NCI-H748 (cell line): Measurements from ENCODE around the gene DMKN.

ENCODE experiments used
- DNase-seq: peaks from one replicate; lab custom pipeline; 2025; ENCODE audit not compliant: unreplicated experiment; lab: John Stamatoyannopoulos, UW

DMKN gene

DNA sequence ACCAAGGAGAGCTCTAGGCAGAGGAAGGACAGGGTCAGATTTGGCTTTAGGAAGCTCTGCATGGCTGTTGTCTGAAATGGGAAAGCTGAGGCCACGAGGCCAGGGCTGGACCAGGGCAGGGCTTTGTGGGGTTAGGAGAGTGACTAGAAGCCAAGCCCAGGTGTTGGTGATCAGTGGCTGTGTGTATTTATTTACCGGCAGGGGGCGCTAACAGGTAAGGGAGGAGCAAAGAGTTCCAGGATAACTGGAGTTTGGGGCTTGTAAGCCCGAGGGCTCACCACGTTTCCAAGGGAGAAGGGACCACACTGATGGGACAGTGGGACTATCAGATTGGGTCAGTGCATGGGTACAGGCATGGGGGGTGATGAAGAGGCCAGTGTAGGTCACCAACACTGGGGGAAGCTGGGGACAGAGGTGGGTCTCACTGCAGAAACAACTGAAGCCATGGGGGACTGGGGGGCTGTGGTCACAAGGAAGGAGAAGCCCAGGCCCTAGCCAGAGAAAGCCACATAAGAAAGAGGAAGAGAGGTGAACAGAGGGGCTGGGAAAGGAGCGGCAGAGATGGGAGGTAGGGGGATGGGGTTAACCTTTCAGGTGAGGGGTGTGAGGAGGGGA lies 35.8 kb upstream of the DMKN start:
- DNase-seq = peak; percentile 80

DNA sequence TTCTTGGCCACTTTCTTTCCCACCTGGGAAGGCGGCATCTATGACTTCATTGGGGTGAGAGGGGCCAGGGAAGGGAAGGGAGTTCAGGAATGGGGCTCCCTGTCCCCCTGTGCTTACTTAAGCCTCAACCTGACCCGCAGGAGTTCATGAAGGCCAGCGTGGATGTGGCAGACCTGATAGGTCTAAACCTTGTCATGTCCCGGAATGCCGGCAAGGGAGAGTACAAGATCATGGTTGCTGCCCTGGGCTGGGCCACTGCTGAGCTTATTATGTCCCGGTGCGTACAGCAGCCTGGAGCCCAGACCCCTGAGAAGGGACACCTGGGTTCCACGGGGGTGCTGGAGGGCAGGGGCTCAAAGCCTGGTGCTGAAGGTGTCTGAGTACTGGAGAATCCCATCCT lies 33.1 kb upstream of the DMKN start:
- DNase-seq = no peak

DNA sequence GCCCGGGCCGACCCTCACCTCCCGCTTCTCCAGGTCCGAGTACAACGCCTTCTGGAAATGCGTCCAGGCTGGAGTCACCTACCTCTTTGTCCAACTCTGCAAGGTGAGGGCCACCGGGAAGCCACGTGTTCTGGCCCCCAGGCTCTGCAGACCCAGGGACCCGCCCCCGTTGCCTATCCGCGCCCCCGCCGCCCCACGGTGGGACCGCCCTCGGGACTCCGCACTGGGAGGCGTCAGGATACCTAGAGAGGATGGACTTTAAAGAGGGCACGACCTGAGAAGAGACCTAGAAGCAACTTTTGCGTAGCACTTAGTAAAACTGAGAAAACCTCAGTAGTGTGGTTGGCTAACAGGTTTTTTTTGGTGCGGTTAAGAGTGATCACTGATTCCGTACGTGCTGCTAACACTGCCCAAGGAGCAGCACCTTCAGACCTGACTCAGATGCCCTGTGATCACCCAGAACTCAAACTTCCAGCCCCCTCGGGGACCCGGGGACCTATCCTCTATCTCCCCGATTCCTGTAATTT lies 32.5 kb upstream of the DMKN start:
- DNase-seq = peak; percentile 54

DNA sequence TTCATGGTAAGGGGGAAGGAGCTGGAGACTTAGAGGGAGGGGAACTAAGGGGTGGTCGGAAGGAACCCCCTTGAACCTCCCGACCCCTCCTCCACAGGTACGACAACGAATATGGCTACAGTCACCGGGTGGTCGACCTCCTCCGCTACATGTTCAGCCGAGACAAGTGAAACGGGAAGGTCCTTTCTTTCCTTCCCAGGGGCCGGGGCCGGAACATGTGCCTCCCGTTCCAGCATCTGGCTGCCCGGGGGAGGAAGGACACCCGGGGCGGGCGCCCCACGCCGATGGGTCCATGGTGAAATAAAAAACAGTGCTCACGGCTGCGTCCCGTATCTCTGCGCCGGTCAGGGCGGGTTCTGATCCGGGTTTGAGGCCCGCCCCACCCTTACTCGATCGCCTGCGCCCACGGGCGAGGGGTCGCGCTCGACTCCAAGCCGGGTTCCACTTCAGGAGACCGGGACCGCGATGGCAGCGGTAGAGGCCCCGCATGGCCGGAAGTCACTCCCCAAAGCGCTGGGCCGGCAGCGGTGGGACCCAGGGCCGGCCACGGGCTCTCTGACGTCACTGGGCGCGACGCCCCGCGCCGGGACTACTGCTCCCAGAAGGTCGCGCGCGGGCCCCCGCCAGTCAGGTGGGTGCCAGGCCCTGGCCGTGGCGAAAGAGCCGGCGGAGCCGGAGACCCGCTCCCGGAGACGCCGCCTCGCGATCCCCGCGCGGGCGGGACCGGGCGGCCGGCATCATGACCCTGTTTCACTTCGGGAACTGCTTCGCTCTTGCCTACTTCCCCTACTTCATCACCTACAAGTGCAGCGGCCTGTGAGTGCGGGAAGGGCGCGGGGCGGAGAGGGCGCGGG lies 31.8 kb upstream of the DMKN start, which contains the start of gene TMEM147:
Gene TMEM147, plus strand, starts transcription at position 626 of the 854 bp plus-strand sequence. Its CDS starts 114 bp downstream, at position 740.
- DNase-seq = peak; percentile 95

DNA sequence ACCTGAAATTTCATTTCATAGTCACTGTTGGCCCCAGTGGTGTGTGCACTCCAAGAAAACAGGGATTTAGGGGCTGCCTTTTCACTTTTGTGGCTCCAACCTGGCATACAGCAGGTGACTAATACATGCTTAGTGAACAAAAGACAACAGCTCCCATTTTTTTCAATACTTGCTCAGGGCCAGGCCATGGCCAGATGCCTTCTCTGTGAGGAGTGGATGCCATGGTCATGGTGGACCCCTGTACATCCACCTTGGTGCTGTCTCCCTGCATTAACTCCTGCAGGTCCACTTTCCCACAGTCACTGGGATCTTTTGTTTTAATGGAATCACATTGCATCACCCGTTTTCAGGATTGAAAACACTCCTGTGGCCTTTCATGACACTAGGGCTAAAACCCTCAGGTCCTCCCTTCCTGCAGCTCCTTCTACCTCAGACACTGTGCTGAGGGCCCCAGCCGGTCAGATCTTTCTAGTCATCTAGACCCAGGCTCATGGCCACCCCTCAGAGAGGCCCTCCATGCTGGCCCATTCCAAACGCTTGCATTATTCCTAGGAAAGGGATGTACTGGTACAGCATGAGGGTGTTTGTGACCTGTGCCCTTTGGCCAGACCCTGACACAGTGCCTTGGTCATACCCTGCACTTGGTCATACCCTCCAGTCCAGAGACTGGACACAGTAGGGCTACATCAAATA lies 30.8 kb upstream of the DMKN start:
- no peak for DNase-seq

DNA sequence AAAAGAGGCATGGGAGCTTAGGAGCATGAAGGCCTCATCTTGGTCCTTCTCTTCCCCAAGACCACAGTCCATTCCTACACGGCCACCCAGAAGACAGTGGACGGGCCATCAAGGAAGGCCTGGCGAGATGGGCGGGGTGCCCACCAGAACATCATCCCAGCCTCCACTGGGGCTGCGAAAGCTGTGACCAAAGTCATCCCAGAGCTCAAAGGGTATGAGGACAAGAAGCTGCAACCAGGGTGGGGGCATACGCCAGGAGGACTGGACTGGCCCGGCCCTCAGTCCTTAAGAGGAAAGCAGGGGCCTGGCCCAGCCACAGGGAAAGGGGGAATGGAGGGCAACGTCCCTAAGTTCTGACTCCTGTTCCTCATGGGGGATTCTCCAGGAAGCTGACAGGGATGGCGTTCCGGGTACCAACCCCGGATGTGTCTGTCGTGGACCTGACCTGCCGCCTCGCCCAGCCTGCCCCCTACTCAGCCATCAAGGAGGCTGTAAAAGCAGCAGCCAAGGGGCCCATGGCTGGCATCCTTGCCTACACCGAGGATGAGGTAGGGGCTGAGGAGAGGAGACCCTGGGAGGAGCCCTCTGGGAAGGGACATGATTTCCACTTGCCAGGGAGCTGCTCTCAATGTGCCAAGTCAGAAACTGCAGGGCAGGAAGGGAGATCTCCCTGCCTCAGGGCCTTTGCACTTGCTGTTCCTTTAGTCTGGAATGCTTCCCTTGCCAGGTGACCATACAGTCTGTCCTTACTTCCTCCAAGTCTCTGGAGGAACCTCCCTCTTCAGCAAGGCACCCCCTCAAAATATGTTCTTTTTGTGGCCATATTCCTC lies 30.0 kb upstream of the DMKN start:
- DNase-seq = no peak

DNA sequence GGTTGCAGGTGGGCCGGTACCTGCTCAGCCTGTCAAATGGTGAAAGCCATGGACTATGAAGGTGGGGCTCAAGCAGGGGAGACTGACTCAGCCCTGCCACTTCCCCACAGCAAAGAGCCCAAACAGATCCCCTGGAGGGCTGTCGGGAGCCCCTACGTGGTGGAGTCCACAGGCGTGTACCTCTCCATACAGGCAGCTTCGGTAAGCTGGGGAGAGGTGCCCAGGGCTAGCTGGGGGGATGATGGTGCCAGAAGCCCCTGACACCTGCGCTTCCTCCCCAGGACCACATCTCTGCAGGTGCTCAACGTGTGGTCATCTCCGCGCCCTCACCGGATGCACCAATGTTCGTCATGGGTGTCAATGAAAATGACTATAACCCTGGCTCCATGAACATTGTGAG lies 28.8 kb upstream of the DMKN start:
- no peak for DNase-seq

DNA sequence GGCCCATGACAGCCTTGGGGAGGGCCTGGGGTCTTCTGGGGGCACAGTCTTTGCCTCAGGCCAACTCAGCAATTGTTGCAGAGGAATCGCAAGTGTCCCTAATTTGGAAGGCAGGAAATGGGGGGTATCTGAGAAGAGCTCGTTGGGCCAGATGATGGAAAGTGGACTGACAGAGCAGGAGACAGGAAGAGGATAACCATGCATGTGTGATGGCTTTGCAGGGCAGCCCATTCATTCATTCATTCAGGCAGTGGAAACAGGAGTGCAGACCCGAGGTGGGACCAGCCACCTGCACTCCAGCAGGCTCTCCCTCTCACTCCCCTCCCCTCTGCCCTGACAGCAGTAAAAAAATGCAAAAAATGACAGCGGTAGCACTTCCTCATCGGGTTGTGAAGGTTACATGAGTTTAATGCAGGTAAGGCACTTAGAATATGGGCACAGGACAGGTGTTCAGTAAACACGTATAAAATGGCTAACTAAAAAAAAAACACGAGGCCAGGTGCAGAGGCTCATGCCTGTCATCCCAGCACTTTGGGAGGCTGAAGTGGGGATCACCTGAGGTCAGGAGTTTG lies 27.0 kb upstream of the DMKN start:
- DNase-seq = no peak

DNA sequence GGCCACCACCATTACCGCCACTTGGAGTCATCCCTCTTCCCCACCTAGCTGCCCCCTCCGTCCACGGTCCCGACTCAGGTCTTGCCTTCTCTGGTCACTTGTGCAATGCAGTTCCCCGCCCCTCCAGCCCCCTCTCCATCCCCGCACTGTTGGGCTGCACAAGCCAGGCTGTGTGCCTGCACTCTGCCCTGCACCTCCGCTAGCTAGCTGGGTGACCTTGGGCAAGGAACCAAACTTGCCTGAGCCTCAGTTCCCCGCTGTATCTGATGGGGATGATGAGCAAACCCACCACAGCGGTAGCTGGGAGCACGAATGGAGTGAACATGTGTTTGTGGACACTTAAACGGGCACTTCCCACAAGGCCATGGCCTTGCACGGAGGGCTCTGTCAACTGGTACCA lies 26.4 kb upstream of the DMKN start:
- DNase-seq = no peak

DNA sequence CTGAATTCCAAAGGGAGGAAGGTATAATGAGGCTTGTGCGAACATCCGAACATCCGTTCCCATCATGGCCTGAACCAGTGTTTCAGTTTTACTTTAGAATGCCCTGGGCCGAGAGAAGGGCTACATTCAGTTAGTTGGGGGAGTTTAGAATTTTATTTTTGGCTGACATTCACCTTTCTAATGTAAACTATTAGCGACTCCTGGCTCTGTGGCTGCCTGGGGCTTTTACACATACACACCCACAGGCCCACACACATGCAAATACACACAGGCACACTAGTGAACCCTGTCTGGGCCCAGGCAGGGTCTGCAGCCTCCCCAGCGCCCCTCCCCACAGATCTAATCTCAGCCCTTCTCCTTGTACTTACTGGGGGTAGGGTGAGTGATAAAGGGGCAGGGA lies 25.9 kb upstream of the DMKN start:
- no peak for DNase-seq

DNA sequence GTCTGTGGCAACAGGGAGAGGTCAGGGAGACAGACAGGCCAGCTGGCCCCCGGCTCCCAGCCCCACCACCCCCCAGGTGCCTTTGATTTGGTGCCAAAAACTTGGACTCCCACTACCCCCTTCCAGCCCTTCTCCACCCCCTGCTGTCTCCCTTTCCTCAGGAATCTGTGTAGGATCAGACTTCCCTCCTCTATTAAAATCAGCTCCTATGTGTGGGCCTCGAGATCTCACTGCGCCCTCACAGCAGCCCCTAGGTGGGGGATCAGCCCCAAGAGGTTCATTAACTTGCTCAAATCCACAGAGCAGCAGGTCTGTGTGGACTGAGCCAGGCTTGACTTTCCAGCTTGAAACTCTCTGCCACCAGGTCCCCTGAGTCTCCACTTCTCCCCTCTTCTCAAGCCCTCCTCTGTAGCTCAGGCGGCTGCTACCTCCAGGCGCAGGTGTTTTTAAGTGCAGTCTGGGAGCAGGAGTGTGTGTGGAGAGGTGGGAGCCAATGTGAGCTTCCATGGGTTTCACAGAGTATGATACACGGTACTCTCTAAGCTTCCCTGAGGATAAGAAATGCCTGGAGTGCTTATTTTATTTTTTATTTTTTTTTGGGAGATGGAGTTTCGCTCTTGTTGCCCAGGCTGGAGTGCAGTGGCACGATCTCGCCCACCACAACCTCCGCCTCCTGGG lies 21.5 kb upstream of the DMKN start:
- no peak for DNase-seq

DNA sequence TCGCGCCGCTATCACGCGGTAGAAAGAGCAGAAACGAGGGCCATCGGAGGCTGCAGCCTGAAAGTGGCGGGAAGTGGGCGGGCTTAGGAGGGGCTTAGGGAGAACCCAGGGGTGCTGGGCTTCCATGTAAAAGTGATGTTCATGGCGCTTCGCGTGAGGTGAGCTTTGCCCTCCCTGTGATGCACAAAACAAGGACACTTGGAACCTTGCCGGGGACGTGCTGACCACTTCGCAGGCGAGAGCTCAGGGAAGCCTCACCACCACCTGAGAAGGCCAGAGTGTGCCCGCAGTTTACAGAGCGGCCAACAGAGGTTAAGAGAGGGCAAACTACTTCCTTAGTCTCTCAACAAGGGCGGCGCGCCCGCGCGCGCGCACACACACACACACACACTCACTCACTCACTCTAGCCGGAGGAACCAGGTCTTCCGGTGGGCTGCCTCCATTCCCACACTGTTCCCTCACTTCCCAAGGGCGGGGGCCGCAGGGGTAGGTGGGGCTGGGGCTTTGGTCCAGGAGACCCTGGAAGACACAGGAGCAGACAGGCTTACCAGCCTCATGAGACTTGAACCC lies 20.5 kb upstream of the DMKN start:
- peak; percentile 40 for DNase-seq

DNA sequence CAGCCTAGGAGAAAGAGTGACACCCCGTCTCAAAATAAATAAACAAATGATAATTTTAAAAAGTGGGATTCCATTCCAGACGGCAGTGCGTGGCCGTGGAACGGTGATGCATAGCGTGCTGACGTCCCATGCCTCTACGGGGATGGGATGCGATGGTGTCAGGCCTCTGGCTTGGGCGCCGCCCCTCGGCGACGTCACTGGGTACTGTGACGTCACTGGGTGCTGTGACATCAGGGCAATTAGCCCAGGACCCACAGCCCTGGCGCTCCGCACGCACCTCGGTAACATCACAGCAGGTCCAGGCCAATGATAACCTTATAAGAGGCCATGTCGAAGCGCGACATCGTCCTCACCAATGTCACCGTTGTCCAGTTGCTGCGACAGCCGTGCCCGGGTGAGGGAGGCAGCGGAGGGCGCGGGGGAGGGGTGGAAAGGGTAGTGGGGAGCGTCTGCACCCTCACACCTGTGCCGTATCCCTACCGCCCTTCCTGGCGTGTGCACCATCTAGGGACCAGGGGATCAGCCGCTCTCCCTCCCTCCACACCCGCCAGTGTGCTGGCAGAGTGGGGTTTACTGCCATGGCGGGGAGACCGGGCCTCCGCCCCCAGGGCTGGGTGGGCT lies 19.9 kb upstream of the DMKN start, which contains the start of gene GAPDHS:
Gene GAPDHS, plus strand, starts transcription at position 256 of the 621 bp plus-strand sequence. Its CDS starts 72 bp downstream, at position 328.
- no peak for DNase-seq

DNA sequence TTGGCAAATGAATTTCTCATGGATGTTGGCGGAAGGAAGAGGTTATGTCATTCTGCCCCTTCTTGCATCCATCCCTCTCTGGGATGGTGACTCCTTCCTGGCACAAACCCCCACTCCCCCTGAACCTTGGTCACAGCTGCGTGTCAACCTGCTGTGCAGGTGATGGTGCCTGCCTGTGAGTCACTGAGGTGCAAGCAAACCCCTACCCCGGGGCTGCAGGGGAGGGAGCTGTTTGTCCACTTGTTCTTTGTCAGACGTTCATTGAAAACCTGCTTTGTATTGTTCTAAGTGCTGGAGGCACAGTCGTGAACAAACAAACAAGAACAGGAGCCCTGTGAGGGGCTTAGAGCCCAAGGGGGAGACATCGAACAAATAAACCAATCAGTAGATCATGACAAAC lies 17.8 kb upstream of the DMKN start:
- DNase-seq = peak; percentile 61

DNA sequence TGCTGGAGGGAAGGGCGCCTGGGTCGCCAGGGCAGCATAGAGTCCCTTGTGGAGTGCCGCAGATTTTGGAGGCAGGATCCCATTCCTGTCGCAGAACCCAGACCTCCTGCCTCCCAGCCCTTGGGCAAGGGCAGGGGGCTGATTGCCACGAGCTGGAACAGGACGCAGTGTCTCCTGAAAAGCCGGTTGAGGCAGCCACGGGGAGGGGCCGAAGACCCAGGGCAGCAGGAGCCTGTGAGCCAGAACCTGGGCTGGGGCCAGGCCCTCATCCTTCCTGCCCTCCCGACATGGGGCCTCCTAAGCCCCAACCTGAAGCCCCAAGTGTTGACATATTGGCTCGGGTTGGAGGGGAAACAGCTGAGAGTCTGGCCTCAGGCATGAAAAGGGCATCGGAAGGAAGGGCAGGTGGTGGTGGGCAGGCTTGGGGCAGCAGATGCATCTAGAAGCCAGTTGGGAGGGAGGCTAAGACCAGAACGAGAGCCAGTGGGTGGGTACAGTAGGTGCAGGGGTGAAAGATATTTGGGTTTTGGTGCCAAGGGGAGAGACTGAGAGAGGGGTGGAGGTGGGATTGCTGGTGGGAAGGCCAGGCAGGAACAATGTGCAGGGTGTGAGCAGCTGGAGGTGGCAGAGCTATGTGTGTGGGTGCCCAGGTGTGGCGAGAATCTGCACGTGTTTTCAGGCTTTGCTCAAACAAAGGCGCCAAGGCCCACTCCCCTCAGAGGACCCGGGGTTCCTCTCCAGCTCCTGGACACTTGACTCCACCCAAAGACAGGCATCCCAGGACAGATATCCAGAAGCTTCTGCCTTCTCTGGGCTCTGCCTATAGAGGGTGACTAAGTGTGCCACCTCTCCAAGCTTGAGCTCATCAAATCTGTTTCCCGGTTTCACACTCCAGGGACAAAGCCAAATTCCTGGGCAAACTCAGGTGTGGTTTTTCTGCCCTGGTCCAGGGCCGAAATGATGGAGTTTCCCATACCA lies 16.1 kb upstream of the DMKN start:
- DNase-seq = no peak

DNA sequence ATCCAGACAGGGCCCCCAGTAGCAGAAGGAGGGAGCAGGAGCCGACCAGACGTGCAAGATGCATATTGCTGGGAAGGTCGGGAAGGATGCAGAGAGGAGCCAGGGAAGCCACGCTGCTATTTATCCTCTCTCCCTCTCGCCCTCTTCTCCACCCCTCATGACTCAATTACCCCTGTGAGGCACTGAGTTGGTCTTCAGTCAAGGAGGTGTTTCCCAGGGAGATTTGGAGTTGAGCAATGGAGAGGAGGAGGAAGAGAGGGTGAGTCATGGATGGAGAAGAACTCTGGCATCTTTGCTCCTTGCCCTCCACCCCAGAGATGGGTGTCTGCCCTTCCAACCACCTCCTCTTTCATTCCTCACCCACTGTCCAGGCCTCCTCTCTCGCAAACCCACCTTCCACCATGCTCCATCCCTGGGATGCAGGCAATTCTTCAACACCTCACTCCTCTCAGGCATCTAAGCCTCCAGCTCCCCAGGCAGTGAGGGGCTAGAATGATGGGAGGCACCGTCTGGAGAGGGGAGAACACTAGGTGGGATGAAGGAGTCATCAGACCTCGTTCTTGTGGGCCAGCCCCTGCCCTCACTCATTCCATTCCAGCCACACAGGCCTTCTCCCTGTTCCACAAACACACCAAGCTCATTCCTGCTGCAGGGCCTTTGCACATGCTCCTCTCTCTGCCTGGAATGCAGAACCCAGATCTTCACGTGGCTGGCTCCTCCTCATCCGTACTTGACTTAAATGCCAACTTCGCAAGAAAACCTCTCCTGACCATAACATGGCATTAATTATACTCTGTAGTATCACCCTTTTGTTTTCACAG lies 15.0 kb upstream of the DMKN start, which contains the start of gene SBSN:
Gene SBSN, minus strand, starts transcription at position 94 of the 821 bp plus-strand sequence. Its CDS starts 30 bp downstream, at position 64.
- no peak for DNase-seq

DNA sequence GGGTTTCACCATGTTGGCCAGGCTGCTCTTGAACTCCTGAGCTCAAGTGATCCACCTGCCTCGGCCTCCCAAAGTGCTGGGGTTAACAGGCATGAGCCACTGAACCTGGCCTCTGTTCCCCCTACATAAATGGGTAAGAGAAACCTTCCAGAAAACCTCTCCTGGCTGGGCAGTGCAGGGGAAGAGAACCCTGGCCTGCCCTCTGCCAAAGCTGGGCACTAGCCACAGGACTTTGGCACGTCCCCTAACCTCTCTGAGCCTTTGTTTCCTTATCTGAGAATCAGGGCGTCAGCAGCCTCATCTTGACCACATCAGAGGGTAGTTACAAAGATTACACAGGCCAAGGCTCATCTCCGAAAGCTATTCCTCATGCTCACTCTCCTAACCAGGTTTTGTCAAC lies 12.4 kb upstream of the DMKN start:
- no peak for DNase-seq
